NCI-H1092 (cell line): ENCODE data around the gene RNF14.
A peak's percentile ranks its signal among the peaks of the same experiment; 100 is the strongest.

Source experiments
- DNase-seq: peaks from one replicate; lab custom pipeline; 2025; lab: John Stamatoyannopoulos, UW

Gene RNF14

DNA sequence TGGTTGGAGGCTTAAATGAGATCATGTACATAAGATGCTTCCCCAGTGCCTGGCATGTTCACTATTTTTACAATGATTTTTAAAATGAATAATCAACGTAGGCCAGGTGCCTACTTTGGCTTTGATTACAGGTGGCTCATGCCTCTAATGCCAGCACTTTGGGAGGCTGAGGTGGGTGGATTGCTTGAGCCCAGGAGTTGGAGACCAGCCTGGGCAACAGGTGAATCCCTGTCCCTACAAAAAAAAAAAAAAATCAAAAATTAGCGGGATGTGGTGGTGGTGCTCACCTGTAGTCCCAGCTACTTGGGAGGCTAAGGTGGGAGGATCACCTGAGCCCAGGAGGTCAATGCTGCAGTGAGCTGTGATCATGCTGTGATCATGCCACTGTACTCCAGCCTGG, 20.1 kb upstream of the RNF14 start:
- DNase-seq = no peak

- DNase-seq = no peak
Observed at GRCh38 chr5:141949511-141949910, 19.4 kb upstream of the RNF14 start.

- no peak for DNase-seq
Observed at GRCh38 chr5:141950207-141951005, 18.5 kb upstream of the RNF14 start.

DNA sequence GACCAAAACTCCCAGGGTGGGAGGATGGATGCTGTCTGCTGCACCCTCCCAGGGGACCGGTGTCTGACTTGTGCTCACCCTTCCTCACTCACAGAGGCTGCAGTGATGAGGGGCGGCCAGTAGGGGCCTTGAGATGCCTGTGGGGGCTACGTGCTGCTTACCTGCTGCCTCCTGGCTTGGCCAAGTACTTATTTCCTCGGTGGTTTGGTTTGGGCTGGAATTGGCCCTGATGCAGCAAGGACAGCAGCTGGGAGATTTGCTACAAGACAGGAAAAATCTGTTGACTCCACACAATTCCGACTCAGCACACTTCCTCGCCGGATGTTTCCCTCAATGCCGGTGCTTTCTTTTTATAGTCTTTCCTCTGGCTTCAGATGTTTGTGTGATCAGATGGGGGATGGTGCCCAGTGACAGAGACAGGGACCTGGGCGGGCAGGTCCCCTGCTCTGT, 17.5 kb upstream of the RNF14 start:
- no peak for DNase-seq

DNA sequence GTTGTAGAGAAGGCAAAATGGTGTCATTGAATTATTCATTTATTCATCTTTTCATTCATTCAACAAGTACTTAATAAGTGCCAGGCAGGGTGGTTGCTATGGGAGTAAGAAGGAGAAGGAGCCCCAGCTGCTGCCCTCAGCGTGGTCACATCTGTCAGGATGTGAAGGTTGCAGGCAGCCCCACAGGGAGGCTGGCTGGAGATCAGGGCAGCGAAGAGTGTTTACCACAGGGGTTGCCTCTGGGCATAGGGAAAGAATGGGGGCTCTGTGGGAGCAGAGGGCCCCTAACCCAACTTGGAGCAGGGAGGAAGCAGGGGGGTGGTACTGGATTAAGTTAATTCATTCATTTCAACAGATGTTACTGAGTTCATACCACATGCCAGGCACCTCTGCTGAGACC, 16.9 kb upstream of the RNF14 start:
- no peak for DNase-seq

DNA sequence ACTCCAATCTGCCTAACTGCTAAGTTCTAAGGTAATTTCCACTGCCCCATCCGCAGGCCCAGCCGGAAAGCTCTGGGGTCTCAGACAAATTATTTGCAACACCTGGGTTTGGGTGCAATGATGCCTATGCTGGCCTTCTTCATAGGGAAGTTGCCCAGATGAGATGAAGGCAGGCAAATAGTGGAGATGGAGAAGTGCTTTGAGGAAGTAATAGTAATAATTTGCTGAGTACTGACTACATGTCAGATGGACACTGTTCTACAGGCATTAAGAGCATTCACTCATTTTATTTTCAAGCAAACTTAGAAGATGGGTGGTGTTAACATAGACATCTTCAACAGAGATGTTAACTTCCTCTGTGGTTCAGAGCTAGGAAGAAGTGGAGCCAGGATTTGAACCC, 14.7 kb upstream of the RNF14 start:
- no peak for DNase-seq

- DNase-seq = no peak
Observed at GRCh38 chr5:141957367-141957996, 11.4 kb upstream of the RNF14 start.

DNA sequence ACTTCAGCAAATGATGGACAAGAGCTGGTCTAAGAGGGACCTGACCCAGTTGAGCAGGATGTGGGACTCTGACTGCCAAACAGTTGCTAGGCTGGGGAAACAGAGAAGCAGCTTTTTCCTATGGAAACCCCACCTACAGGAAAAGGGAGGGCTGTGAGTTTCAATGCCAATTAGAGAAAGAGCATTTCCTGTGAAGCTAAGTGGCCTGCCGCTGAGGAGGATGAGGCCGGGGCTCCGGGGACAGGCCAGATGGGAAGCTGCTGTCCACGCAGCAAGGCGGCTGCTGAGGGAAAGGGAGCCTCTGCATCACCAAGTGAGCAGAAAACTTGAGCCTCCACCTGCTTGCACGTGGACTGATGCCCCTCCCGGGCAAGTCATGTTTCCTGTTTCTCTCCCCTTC, 10.8 kb upstream of the RNF14 start, which contains the start of gene PCDH12:
Gene PCDH12 (minus strand): TSS at position 90 of the 400 bp plus-strand sequence. CDS start 351 bp downstream, outside the sequence.
- DNase-seq = no peak

DNA sequence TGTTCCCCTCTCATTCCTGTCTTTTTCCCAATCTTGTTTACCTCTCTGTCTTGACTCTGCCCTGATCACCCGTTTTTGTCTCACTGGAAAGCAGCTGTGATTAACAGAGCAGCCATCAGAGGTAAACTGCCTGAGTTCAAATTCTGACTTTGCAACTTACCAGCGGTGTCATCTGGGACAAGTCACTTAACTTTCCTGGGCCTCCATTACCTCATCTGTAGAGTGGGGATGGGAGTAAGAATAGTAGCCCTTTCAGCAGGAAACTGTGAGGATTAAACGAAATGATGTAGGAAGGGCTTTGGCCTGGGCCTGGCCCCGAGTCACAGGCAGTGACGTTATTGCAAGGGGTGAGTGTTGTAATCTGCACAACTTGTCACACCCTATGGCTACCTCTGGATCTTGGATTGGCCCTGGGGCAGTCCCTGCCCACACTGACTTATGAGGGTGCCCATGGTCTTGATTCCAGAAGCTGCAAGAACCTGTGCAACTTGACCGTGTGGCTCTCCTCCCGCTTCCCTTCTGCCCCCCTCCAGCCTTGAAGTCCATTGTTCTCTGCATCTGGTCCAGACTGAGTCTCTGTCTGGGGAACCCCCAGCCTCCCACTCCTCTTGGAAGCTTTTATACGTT, 10.2 kb upstream of the RNF14 start:
- no peak for DNase-seq

DNA sequence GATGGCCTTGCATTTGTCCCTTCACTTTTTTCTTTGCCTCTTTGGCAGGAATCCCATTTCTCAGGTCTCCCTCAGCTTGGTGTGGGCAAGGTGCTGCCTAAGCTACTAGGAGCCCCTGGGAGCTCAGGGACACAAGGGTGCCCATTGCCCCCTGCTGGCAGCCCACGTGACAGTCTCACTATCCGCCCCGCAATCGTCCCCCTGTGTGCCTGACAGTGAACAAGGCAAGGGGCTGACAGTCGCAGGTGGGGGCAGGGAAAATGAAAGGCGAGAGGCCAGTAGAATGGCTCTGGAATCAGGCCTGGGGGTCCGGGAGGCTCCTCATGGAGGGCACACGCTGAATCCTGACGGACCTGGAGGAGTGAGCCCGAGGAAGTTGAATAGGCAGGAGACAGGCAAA, 8.9 kb upstream of the RNF14 start:
- no peak for DNase-seq

DNA sequence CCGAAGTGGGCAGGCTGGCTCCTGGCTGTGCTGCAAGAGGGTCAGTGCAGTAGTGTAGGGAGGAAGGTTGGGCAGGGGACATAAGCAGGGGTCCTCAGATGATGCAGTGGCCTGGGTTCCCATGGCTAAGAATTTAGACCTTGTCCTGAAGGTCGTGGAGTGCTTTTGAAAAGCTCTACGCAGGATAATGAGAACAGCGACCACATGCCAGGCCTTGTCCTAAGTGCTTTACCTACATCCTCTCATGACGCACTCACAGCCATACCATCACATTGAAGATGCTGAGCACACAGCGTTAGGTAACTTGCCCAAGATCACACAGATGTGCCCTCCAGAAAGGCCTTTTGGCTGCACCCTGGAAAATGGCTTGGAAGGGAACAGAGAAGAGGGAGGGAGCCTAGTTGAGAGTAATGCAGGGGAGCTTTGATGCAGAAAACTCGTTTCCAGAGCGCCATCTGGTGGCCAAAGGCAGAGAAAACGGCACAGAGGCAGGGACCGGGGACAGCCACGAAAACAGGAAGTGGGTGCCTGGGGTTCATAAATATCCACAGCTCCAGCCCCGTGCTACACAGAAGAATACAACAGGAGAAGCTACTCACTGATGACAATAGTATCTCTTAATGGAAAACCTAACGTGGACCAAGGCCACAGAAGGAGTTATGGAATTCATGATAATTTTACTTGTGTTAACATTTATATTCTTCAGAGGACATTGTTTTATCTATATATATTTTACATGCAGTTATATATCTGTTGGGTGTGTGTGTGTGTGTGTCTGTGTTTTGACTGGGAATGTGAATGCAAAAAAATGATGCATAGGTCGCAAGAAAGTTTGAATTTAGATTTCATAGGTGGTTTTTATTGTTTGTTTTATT, 8.2 kb upstream of the RNF14 start:
- peak; percentile 75 for DNase-seq

- DNase-seq = no peak
Observed at GRCh38 chr5:141961466-141961865, 7.4 kb upstream of the RNF14 start.

- no peak for DNase-seq
Observed at GRCh38 chr5:141963701-141964100, 5.2 kb upstream of the RNF14 start.

GRCh38 chr5:141965071-141965470, 3.8 kb upstream of the RNF14 start:
- DNase-seq = no peak

DNA sequence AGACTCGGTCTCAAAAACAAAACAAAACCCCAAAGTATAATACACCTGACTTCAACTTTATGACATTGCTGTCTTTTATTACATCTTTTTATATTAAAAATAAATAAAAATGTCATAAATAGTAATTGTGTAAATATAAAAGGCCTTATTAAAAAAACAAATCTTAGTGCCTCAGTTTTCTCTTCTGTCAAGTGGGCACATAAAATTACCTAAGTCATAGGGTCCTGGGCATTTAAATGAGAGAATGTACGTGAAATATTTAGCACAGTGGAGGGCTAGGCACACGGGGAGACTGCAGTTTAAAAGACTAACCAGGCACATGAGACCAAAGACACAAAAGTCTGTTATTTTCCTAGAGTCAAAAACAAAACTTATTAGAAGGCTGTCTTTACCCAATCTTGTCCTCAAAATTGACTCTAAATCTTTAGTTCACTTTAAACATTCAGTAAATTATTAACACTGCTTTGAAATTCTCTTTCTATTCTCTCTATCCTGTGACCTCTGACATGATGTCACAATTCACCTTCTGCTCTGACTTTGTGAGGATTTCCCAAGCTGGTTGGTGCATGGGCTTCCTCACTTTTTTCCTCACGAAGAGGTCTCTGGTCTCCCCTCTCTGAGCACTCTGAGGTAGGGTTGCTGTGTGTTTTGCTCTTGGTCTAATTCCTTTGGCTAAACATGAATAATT, 2.5 kb upstream of the RNF14 start:
- no peak for DNase-seq

DNA sequence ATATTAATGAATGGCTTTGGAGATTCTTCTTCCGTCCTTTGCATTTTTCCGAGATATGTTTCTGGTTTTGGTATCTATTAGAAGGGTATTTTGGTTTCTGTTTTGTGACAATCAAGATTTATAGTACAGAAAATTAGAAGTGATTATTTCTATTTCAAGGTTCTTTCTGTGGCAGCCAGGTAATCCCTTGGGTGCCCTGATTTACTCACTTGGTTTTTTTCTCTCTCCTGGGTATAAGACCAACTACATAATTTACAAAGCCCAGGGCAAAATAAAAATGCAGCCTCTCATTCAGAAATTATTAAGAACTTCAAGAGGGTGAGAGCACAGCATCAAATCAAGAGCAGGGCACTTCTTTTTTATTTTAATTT, 2.0 kb upstream of the RNF14 start:
- DNase-seq = no peak

- DNase-seq = no peak
Observed at GRCh38 chr5:141969783-141970771, 1.2 kb downstream of the RNF14 start.

- DNase-seq = no peak
Observed at GRCh38 chr5:141973871-141974595, 5.1 kb downstream of the RNF14 start.

- DNase-seq = no peak
Observed at GRCh38 chr5:141976176-141976575, 7.3 kb downstream of the RNF14 start.

DNA sequence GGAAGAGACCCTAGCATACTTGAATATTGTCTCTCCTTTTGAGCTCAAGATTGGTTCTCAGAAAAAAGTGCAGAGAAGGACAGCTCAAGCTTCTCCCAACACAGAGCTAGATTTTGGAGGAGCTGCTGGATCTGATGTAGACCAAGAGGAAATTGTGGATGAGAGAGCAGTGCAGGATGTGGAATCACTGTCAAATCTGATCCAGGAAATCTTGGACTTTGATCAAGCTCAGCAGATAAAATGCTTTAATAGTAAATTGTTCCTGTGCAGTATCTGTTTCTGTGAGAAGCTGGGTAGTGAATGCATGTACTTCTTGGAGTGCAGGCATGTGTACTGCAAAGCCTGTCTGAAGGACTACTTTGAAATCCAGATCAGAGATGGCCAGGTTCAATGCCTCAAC, 9.5 kb downstream of the RNF14 start:
- DNase-seq = no peak
